DMS153 treated with DMSO at 0.1 percent for 48 hours (cell line): ENCODE measurements around the gene PRRC2C.
"Not testable (repeated sequence)": the region's sequence is repeated elsewhere in the genome, so short reads cannot be mapped to it uniquely, and the experiment has no call there.

Experiments
- DNase-seq: peaks from one replicate; lab custom pipeline; 2025; ENCODE audit not compliant: unreplicated experiment; lab: John Stamatoyannopoulos, UW

Gene PRRC2C

GRCh38 chr1:171485375-171486047, at the start of gene PRRC2C:
TSS of gene PRRC2C (plus strand) at chr1:171485530. CDS start at chr1:171512089, 26,559 bp downstream.
- peak; percentile 98 for DNase-seq

DNA sequence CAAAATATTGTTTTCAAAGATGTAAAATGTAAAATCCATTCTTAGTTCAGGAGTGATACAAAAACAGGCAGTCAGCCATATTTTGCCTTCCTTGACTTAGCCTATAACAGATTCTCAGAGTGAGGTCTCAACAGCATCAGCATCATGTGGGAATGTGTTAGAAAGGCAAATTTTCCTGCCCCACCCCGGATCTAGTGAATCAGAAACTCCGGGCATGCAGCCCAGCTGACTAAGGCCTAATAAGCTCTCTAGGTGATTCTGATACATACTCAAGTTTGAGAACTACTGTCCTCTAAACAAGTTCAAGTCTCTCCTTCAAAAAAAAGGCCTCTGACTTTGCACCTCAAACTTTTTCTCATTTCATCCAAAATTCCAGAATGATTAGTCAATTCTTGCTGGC, 46.9 kb upstream of the PRRC2C start:
- no peak for DNase-seq

GRCh38 chr1:171440201-171440600, 45.1 kb upstream of the PRRC2C start:
- not testable (repeated sequence) for DNase-seq

- DNase-seq, result not testable (repeated sequence)
Measured at GRCh38 chr1:171441278-171441895, 43.9 kb upstream of the PRRC2C start.

GRCh38 chr1:171446386-171446785, 38.9 kb upstream of the PRRC2C start:
- DNase-seq, result no peak

DNA sequence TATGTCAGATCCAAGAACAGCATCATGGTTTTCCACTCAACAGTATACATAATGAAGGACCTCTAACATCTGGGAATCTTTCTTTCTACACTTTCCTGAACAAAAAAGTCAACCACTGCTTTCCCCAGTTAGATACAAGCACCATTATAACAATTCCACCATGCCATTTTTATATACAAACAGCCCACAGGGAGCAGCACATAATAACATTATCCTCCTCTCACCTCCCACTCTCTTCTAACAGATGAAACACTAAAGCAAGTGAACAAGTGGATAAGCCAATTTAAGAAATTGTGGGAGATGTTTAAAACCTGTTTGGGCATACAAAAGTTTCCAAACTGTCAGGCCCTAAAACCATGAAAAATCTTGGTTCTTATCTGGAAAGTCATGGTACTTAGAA, 29.4 kb upstream of the PRRC2C start:
- no peak for DNase-seq

- DNase-seq, result no peak
Measured at GRCh38 chr1:171457412-171457811, 27.9 kb upstream of the PRRC2C start.

DNA sequence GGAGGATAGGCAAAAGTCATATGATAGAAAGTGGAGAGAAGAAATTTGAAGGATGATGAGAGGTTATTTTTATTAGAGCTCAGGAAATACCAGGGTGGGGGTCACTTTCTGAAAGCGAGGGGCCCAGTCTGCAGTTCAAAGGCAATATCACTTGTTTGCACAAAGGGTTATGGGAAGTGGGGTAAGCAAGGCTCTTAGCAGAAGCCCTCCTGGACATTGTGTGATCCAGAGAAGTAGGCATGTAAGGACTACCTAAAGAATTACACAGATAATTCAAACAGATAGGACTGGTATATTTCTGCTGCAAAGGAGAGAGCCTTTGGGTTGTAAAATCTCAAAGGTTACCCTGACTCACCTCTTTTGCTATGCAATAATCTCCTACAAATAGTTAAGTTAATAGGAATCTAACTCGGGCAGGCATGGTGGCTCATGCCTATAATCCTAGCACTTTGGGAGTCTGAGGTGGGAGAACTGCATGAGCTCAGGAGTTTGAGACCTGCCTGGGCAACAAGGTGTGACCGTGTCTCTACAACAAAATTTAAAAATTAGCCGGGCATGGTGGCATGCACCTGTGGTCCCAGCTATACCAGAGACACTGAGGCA, 25.2 kb upstream of the PRRC2C start:
- DNase-seq, result no peak

GRCh38 chr1:171467626-171468025, 17.7 kb upstream of the PRRC2C start:
- DNase-seq, result no peak

GRCh38 chr1:171468120-171468750, 17.1 kb upstream of the PRRC2C start:
- no peak for DNase-seq

DNA sequence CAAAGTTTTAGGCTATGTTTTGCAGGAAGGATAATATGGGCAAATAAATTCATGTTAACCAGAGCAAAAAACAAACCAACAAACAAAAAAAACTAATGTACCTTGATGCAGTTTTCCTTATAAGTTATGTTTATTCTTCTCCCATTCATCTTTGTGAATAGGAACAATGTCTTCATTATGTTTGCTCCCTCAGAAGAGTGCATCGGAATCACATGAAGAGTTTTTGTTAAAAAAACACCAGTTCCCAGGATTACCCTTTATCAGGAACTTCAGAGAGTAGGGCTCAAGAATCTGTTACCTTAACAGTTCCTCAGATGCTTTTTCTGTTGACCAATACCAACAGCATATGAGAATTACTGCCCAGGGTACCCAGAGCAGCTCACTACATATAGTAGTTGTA, 14.6 kb upstream of the PRRC2C start:
- no peak for DNase-seq

DNA sequence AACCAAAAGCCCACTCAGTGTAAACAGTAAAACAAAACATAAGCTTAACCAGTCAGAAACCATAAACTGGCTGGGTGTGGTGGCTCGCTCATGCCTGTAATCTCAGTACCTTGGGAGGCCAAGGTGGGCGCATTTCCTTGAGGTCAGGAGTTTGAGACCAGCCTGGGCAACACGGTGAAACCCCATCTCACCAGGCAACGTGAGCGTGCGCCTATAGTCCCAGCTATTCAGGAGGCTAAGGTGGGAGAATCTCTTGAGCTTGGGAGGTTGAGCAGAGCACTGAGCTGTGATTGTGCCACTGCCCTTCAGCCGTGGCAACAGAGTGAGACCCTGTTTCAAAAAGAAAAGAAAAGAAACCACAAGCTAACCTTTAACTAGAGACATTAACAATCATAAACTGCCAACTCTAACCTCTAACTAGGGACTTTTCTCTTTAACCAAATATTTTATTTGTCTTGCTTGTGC, 13.1 kb upstream of the PRRC2C start:
- no peak for DNase-seq

- no peak for DNase-seq
Measured at GRCh38 chr1:171476829-171477228, 8.5 kb upstream of the PRRC2C start.

GRCh38 chr1:171477804-171478203, 7.5 kb upstream of the PRRC2C start:
- no peak for DNase-seq

DNA sequence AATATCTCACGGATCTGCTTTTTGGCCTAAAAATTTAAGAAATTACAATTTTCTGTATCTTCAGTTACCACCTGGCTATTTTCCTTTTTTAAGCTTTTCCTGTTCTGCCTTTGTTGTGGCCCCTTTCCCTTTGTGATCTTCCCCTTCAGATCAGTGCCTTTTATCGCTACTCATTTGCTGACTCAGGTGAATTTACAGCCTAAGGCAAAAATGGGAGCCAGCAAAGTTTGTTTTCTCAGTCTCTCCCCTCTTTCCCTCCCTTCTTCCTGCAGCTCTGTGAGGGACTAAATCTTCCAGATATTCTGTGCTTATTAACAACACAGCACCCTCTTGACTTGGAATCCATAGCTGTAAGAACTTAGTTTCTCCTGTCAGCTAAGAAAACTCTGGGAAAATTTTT, 5.3 kb upstream of the PRRC2C start:
- DNase-seq, result no peak

GRCh38 chr1:171484760-171485374, 463 bp upstream of the PRRC2C start:
- no peak for DNase-seq

GRCh38 chr1:171486048-171486519, 754 bp downstream of the PRRC2C start:
- peak; percentile 23 for DNase-seq

GRCh38 chr1:171487038-171487437, 1.7 kb downstream of the PRRC2C start:
- no peak for DNase-seq

DNA sequence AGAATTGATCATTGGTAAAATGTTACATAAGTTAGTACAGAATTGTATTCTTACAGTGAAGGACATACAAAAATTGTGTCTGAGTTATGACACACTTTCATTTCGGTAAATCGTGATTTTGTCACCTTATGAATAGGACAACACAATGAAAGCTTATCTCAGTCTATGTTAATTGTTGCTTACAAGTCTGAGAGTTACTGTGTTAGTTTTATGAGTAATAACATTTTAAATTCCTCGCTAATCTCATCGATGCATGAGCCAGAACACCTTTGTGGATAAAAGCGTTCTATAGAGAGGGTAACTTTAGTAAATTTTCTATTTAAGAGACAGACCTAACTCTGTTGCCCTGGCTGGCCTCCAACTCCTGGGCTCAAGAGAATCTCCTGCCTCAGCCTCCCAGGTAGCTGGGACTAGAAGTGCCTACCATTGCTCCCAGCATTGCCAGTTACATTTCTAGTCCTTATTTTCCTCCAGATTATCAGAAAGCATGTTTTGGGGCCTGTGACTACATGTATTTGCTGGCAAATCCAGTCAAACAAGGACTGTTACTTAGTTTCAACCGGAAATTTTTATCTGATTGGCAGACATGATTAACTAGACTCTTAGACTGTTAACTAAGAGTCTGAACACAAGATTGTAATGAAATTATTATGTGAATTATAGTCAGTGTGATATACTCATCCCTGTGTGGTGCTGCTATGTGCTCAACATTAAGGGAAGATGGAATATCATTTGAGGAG, 3.0 kb downstream of the PRRC2C start:
- no peak for DNase-seq

- DNase-seq, result no peak
Measured at GRCh38 chr1:171494076-171494475, 8.7 kb downstream of the PRRC2C start.

GRCh38 chr1:171495444-171495843, 10.1 kb downstream of the PRRC2C start:
- DNase-seq, result no peak
